Ramos (cell line): ENCODE data around the gene DDX60.
"Not testable (repeated sequence)": the region's sequence is repeated elsewhere in the genome, so short reads cannot be mapped to it uniquely, and the experiment has no call there.

Experiments used
- in situ Hi-C: fragments of 300-500 bp; cut with MboI; formaldehyde crosslinking; loops from one replicate; pipeline ENCODE4 v1.14.3; 2022; ENCODE audit warnings: low sequenced_read_pairs; ENCODE audit not compliant: unreplicated experiment

Gene DDX60

GRCh38 chr4:168318266-168318895 lies at the start of gene DDX60:
TSS of gene DDX60 (minus strand) at chr4:168318752. CDS start at chr4:168311259, 7,493 bp downstream.
- in situ Hi-C loops, result no loop called here

GRCh38 chr4:168367065-168367464 lies 48.5 kb upstream of the DDX60 start:
- in situ Hi-C loops, result no loop called here

GRCh38 chr4:168362025-168362401 lies 43.5 kb upstream of the DDX60 start:
- in situ Hi-C loops, result no loop called here

- in situ Hi-C loops, result no loop called here
Observed at GRCh38 chr4:168361365-168362024, 42.9 kb upstream of the DDX60 start.

GRCh38 chr4:168360271-168360670 lies 41.7 kb upstream of the DDX60 start:
- in situ Hi-C loops, result no loop called here

GRCh38 chr4:168357941-168358340 lies 39.4 kb upstream of the DDX60 start:
- in situ Hi-C loops, result no loop called here

- in situ Hi-C loops, result no loop called here
Observed at GRCh38 chr4:168353746-168354145, 35.2 kb upstream of the DDX60 start.

- in situ Hi-C loops, result no loop called here
Observed at GRCh38 chr4:168337550-168337940, 19.0 kb upstream of the DDX60 start.

- in situ Hi-C loops, result no loop called here
Observed at GRCh38 chr4:168336837-168337549, 18.4 kb upstream of the DDX60 start.

GRCh38 chr4:168335621-168336020 lies 17.1 kb upstream of the DDX60 start:
- in situ Hi-C loops, result no loop called here

GRCh38 chr4:168334053-168334452 lies 15.5 kb upstream of the DDX60 start:
- in situ Hi-C loops, result no loop called here

GRCh38 chr4:168330575-168330974 lies 12.0 kb upstream of the DDX60 start:
- in situ Hi-C loops, result not testable (repeated sequence)

- in situ Hi-C loops, result no loop called here
Observed at GRCh38 chr4:168325591-168325990, 7.0 kb upstream of the DDX60 start.

- in situ Hi-C loops, result no loop called here
Observed at GRCh38 chr4:168321006-168321405, 2.5 kb upstream of the DDX60 start.

GRCh38 chr4:168319486-168320019 lies 1.0 kb upstream of the DDX60 start:
- in situ Hi-C loops, result no loop called here

- in situ Hi-C loops, result no loop called here
Observed at GRCh38 chr4:168317621-168318020, 931 bp downstream of the DDX60 start.

GRCh38 chr4:168309781-168310180 lies 8.8 kb downstream of the DDX60 start:
- in situ Hi-C loops, result no loop called here

- in situ Hi-C loops, result no loop called here
Observed at GRCh38 chr4:168308912-168309311, 9.6 kb downstream of the DDX60 start.

GRCh38 chr4:168306476-168306875 lies 12.1 kb downstream of the DDX60 start:
- in situ Hi-C loops, result no loop called here

- in situ Hi-C loops, result no loop called here
Observed at GRCh38 chr4:168304744-168305459, 13.7 kb downstream of the DDX60 start.

- in situ Hi-C loops, result not testable (repeated sequence)
Observed at GRCh38 chr4:168303430-168303829, 15.1 kb downstream of the DDX60 start.
